ENCODE data around the gene RTN1.
A peak's percentile ranks its signal among the peaks of the same experiment; 100 is the strongest.

GRCh38 chr14:59727073-59727661 is 143.4 kb downstream of the RTN1 start:
- TF ChIP-seq POLR2A (IDR thresholded peaks at IDR 0.05) (no peak), POLR2AphosphoS5 (IDR thresholded peaks at IDR 0.05) (peak in 1 of 3 donors; percentile 15)
- TF ChIP-seq, protein P1, sequence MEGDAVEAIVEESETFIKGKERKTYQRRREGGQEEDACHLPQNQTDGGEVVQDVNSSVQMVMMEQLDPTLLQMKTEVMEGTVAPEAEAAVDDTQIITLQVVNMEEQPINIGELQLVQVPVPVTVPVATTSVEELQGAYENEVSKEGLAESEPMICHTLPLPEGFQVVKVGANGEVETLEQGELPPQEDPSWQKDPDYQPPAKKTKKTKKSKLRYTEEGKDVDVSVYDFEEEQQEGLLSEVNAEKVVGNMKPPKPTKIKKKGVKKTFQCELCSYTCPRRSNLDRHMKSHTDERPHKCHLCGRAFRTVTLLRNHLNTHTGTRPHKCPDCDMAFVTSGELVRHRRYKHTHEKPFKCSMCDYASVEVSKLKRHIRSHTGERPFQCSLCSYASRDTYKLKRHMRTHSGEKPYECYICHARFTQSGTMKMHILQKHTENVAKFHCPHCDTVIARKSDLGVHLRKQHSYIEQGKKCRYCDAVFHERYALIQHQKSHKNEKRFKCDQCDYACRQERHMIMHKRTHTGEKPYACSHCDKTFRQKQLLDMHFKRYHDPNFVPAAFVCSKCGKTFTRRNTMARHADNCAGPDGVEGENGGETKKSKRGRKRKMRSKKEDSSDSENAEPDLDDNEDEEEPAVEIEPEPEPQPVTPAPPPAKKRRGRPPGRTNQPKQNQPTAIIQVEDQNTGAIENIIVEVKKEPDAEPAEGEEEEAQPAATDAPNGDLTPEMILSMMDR (IDR thresholded peaks at IDR 0.05 in 8 of 11, conservative IDR thresholded peaks at IDR 0.05 in 3 of 11): no peak

Data from spleen (tissue), 7 donors.